ENCODE measurements around the gene DPF3. TPM values are rescaled to one million over a fixed set of nuclear protein-coding genes. Genes with fewer than 3 reads are reported as not detected.

DPF3 gene
- total and polyA plus RNA-seq, 4 donors = 0.17 to 3.9 (median 0.52) TPM

GRCh38 chr14:72619881-72620280 lies 274.0 kb downstream of the DPF3 start:
- Histone ChIP-seq H3K27ac (ENCODE audit: low read depth in 1 of 2, low read length in 1 of 2) (no peak overlapping the region), H3K4me1 (ENCODE audit: control insufficient read depth in 5 of 5, insufficient read depth in 5 of 5, low read length in 5 of 5) (peaks cover 0 to 39% (median 0%) of the 10 kb centered on the region in 5 donors), H3K27me3 (ENCODE audit: control insufficient read depth in 3 of 3, insufficient read depth in 3 of 3, low read length in 2 of 3) (no peaks in the 10 kb centered on the region), H3K9ac (ENCODE audit: insufficient read depth in 1 of 2, low read length in 2 of 2) (no peak overlapping the region), H3K4me3 (no peak overlapping the region), H3K9me3 (ENCODE audit: control insufficient read depth in 4 of 4, insufficient read depth in 3 of 4, low read length in 3 of 4) (peaks cover 0 to 2% (median 0%) of the 10 kb centered on the region in 4 donors), H3K36me3 (ENCODE audit: control insufficient read depth in 4 of 4, insufficient read depth in 4 of 4, low read length in 4 of 4) (no peaks in the 10 kb centered on the region)
- TF ChIP-seq, protein P1, sequence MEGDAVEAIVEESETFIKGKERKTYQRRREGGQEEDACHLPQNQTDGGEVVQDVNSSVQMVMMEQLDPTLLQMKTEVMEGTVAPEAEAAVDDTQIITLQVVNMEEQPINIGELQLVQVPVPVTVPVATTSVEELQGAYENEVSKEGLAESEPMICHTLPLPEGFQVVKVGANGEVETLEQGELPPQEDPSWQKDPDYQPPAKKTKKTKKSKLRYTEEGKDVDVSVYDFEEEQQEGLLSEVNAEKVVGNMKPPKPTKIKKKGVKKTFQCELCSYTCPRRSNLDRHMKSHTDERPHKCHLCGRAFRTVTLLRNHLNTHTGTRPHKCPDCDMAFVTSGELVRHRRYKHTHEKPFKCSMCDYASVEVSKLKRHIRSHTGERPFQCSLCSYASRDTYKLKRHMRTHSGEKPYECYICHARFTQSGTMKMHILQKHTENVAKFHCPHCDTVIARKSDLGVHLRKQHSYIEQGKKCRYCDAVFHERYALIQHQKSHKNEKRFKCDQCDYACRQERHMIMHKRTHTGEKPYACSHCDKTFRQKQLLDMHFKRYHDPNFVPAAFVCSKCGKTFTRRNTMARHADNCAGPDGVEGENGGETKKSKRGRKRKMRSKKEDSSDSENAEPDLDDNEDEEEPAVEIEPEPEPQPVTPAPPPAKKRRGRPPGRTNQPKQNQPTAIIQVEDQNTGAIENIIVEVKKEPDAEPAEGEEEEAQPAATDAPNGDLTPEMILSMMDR (IDR thresholded peaks at IDR 0.05; ENCODE audit: control extremely low read depth, extremely low read depth) = no peak
- DNase-seq = no peak
- no peak for ATAC-seq (ENCODE audit: insufficient read depth, low FRiP score)
- WGBS, 2 donors = 95 to 97% methylated on average over 10 of the region's 10 CpGs

DNA sequence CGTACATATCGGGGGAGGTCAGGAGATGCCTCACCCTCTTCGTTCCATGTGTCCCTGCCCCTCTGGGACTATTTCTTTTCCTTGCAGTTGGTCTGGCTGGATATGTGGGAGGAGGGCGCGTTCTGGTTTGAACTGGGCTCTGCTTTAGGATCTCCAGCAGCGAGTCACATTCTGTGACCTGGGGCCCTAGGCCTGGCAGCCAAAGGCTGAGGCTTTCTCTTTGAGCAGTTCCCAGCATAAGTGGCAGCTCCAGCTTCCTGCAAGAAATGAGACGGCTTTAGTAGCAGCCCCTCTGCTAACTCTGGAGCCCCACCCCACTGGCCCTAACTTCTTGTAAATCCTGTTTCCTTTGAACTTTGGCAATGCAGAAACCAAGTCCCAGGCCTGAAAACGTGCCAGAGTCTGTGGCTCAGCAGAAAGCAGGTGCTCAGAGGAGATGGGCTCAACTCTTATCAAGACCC lies 274.8 kb downstream of the DPF3 start:
- Histone ChIP-seq H3K36me3 (ENCODE audit: control insufficient read depth in 4 of 4, insufficient read depth in 4 of 4, low read length in 4 of 4) (no peaks in the 10 kb centered on the region), H3K27me3 (ENCODE audit: control insufficient read depth in 3 of 3, insufficient read depth in 3 of 3, low read length in 2 of 3) (no peaks in the 10 kb centered on the region), H3K27ac (ENCODE audit: low read depth in 1 of 2, low read length in 1 of 2) (no peak overlapping the region), H3K4me1 (ENCODE audit: control insufficient read depth in 5 of 5, insufficient read depth in 5 of 5, low read length in 5 of 5) (peaks cover 0 to 42% (median 0%) of the 10 kb centered on the region in 5 donors), H3K4me3 (no peak overlapping the region), H3K9ac (ENCODE audit: insufficient read depth in 1 of 2, low read length in 2 of 2) (no peak overlapping the region), H3K9me3 (ENCODE audit: control insufficient read depth in 4 of 4, insufficient read depth in 3 of 4, low read length in 3 of 4) (peaks cover 0 to 2% (median 0%) of the 10 kb centered on the region in 4 donors)
- TF ChIP-seq, protein P1 (IDR thresholded peaks at IDR 0.05; ENCODE audit: control extremely low read depth, extremely low read depth) = no peak
- ATAC-seq (ENCODE audit: insufficient read depth, low FRiP score) (no peak), DNase-seq (peak in 2 of 3 donors; percentile 43 to 67)
- WGBS, 2 donors = 75 to 80% methylated on average over 8 of the region's 8 CpGs

DNA sequence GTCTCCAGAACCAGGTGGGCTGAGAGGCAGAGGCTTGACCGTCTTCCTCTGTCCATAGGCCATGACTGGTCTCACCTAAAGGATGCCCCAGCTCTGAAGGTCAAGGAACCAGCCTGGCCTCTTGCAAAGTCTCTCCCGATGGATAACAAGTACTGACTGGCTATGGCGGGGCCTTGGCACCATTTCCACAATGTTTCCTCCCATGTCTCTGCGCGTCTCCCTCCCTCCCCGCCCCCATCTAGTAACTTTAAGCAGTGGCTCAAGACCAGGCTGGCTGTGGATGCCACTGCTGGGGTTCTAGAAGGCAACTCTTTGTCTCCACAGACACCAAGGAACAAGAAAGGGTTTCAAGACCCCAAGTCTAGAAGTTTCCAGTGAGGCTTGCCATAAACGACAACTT lies 275.5 kb downstream of the DPF3 start:
- 89 to 91% methylated on average over 7 of the region's 7 CpGs for WGBS, 2 donors
- peaks cover 0 to 2% (median 0%) of the 10 kb centered on the region in 4 donors for H3K9me3 ChIP-seq (ENCODE audit: control insufficient read depth in 4 of 4, insufficient read depth in 3 of 4, low read length in 3 of 4)
- H3K9ac ChIP-seq (ENCODE audit: insufficient read depth in 1 of 2, low read length in 2 of 2) = no peak overlapping the region
- H3K36me3 ChIP-seq (ENCODE audit: control insufficient read depth in 4 of 4, insufficient read depth in 4 of 4, low read length in 4 of 4) = no peaks in the 10 kb centered on the region
- TF ChIP-seq, protein P1 (IDR thresholded peaks at IDR 0.05; ENCODE audit: control extremely low read depth, extremely low read depth) = no peak
- ATAC-seq (ENCODE audit: insufficient read depth, low FRiP score) = no peak
- DNase-seq = no peak
- no peaks in the 10 kb centered on the region for H3K27me3 ChIP-seq (ENCODE audit: control insufficient read depth in 3 of 3, insufficient read depth in 3 of 3, low read length in 2 of 3)
- peaks cover 0 to 49% (median 4%) of the 10 kb centered on the region in 5 donors for H3K4me1 ChIP-seq (ENCODE audit: control insufficient read depth in 5 of 5, insufficient read depth in 5 of 5, low read length in 5 of 5)
- H3K4me3 ChIP-seq = no peak overlapping the region
- peak overlapping the region in 1 of 2 donors; percentile 37 for H3K27ac ChIP-seq (ENCODE audit: low read depth in 1 of 2, low read length in 1 of 2)

Measured in lung (tissue), 12 donors.